ENCODE measurements around the gene PPIH. TPM values are rescaled to one million over a fixed set of nuclear protein-coding genes. Genes with fewer than 3 reads are reported as not detected.
"Not testable (repeated sequence)": the region's sequence is repeated elsewhere in the genome, so short reads cannot be mapped to it uniquely, and the experiment has no call there.

The PPIH gene
- total RNA-seq, 3 donors from 2014 or later = 97.4 to 122 (median 117) TPM

DNA sequence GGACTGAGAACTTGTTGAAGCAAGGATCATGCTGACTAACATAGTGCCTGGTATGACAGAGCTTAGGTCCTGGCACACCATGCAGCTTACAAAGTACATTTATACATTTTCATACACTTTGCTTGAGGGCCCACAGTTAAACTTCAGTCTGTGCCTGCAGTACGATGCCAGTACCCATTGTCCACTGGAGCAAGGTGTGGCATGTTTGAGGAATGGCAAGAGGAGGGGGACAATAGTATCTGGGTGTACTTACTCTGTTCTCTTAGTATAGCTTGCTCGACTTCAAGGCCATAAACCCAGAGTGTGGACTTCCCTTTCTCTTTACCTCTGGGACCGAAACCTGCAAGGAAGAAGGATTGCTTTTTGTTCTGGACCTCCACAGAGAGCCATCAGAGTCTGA is 17.2 kb downstream of the PPIH start:
- no peaks in the 10 kb centered on the region for H3K9me3 Mint-ChIP-seq
- H3K27me3 Mint-ChIP-seq (ENCODE audit: low read depth) = no peaks in the 10 kb centered on the region
- peaks cover 8% of the 10 kb centered on the region for H3K4me1 Mint-ChIP-seq (ENCODE audit: low read depth)
- H3K36me3 Mint-ChIP-seq (ENCODE audit: insufficient read depth) = peaks cover 22% of the 10 kb centered on the region
- no peak overlapping the region for H3K4me3 Mint-ChIP-seq
- DNase-seq = no peak
- no peak for ATAC-seq

DNA sequence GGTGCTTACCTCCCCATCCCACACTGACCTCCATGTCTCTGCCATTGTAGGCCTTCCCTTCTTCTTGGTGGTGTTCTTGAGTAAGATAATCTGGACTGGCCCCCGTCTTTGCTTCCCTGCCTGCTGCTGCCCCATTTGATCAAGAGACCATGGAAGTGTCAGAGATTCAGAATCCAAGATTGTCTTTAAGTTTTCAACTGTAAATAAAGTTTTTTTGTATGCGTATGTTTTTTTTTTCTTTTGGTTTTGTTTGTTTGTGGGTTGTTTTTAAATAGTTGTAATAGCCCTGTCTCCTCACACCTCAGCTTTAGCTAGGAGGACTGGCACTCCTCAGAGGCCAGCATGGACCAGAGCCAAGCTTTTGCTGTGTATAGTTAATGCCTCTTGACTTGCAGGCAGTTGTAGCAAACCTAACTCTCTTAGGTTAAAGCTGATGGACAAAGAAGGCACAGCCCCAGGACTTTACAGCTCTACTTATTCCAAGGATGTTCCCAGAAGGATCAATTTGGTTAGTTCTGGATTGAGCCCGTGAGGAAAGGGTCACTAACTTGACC is 18.4 kb downstream of the PPIH start:
- Mint-ChIP-seq H3K27me3 (ENCODE audit: low read depth) (no peaks in the 10 kb centered on the region), H3K4me1 (ENCODE audit: low read depth) (peaks cover 17% of the 10 kb centered on the region), H3K4me3 (no peak overlapping the region), H3K36me3 (ENCODE audit: insufficient read depth) (peaks cover 19% of the 10 kb centered on the region), H3K9me3 (no peaks in the 10 kb centered on the region)
- DNase-seq = no peak
- no peak for ATAC-seq

DNA sequence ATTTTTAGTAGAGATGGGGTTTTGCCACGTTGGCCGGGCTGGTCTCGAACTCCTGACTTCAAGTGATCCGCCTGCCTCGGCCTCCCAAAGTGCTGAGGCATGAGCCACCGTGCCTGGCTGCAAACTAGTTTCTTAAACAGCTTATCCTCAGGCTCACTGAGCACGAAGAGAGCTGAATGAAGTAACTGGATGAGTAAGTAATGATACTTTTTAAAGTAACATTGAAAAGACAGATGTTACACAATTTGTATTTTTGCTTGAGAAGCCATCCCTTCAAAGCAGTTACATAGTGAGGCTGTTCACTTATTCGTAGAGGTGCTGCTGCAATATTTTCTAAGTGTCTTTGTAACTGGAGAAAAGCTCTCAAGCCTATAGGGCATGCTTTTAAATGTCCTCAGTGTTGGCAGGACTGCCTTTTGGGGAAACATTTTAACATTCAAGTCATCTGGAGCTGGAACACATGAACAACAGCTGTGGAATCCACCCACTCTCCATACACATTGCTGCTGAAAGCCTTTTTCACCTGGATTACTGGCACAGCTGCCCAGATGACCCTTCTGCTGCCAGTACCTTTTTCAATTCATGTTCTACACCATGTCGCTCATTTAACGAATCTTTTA is 21.3 kb downstream of the PPIH start:
- Mint-ChIP-seq H3K27me3 (ENCODE audit: low read depth) (no peaks in the 10 kb centered on the region), H3K4me1 (ENCODE audit: low read depth) (peaks cover 22% of the 10 kb centered on the region), H3K4me3 (no peak overlapping the region), H3K9me3 (no peaks in the 10 kb centered on the region), H3K36me3 (ENCODE audit: insufficient read depth) (peaks cover 24% of the 10 kb centered on the region)
- ATAC-seq (no peak), DNase-seq (no peak)

DNA sequence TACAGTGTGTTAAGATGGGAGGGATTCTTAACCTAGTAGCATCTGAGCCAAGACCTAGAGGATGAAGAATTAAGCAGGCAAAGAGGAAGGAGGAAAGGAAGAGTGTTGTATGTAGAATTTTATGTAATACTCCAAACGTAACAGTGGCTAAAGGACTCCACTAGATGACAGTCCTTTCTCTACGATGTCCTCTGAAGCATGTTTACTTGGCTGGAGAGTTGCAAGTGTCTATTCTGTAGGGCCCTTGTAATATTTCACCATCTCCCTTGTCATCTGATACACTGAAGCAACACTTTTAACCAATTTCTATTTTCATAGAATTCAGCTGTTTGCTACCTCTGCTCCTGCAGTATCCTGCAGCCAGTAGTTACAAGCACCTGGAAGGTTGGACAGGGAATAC is 21.8 kb downstream of the PPIH start:
- H3K27me3 Mint-ChIP-seq (ENCODE audit: low read depth) = no peaks in the 10 kb centered on the region
- DNase-seq (no peak), ATAC-seq (no peak)
- peak overlapping the region; percentile 96 for H3K4me3 Mint-ChIP-seq
- H3K4me1 Mint-ChIP-seq (ENCODE audit: low read depth) = peaks cover 28% of the 10 kb centered on the region
- peaks cover 25% of the 10 kb centered on the region for H3K36me3 Mint-ChIP-seq (ENCODE audit: insufficient read depth)
- H3K9me3 Mint-ChIP-seq = no peaks in the 10 kb centered on the region

DNA sequence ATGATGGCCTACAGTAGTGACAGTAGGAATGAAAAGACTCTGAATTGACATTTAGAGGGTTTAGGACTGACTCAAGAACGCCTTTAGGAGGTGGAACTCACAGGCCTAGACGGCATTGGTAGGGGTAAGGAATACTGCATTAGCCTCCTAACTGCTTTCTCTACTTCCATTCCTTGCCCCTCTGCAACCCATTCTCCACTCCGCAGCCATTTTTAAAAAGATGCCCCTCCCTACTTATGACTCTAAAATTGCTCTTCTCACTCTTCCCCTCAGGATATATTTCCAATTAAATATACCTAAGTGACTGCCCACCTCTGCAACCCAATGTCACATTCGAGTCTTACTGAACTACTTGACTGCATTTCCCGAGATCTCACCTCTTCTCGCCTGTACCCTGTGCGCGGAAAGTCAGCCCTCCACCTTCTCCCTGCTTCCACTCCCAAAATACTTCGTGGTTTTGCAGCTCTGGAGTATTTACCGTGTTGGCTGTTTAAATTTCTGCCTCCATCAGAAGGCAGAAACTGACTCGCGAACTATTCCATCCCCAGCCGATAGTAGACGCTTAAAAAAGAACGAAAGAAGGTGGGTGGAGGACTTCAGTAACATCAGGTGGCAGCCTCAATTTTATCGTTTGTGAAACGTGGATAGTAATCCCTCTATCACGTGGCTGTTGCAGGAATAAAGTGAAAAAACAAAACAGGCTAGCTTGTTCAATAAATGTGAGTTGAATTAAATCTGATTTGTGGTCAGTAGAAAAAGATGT is 22.9 kb downstream of the PPIH start:
- ATAC-seq (no peak), DNase-seq (no peak)
- Mint-ChIP-seq H3K4me3 (peak overlapping the region; percentile 96), H3K36me3 (ENCODE audit: insufficient read depth) (peaks cover 26% of the 10 kb centered on the region), H3K4me1 (ENCODE audit: low read depth) (peaks cover 36% of the 10 kb centered on the region), H3K9me3 (no peaks in the 10 kb centered on the region), H3K27me3 (ENCODE audit: low read depth) (no peaks in the 10 kb centered on the region)

DNA sequence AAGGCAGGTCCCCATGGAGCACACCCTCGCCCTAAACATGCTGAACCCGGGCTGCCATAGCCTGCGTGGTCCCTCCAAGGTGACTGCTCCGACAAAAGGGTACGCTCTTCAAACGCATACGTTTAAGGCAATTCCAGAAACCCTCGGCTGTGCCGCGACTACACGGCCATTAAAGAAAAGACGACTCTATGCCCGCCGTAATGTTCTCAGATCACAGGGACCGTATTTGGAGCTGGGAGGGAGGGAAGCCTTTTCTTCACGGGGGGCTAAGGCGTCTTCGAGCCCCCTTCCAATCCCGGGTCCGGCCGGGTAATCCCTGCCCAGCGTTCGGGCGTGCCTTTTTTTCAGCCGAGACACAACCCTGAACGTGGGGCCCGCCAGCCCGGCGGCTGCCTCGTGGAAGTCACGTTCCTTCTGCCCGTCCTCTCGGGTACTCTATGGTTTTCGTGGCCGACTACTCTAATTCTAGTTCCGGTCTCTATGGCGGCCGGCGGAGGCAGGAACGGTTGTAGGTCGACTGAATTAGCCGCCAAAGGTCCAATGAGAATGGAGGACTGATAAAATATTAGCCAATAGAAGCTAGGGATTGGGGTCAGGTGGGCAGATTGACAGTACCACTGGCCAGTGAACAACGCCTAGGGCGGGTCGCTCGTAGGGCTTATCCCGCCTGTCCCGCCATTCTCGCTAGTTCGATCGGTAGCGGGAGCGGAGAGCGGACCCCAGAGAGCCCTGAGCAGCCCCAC is 23.7 kb downstream of the PPIH start, which contains the start of gene YBX1:
TSS of gene YBX1 (plus strand) at position 678 of the 743 bp plus-strand sequence. CDS start 148 bp downstream, outside the sequence.
- peak; percentile 94 for DNase-seq
- H3K36me3 Mint-ChIP-seq (ENCODE audit: insufficient read depth) = peaks cover 28% of the 10 kb centered on the region
- no peaks in the 10 kb centered on the region for H3K27me3 Mint-ChIP-seq (ENCODE audit: low read depth)
- peak within 1 kb of the TSS; percentile 96 for H3K4me3 Mint-ChIP-seq
- ATAC-seq = peak; percentile 92 to 93
- peaks cover 44% of the 10 kb centered on the region for H3K4me1 Mint-ChIP-seq (ENCODE audit: low read depth)
- no peaks in the 10 kb centered on the region for H3K9me3 Mint-ChIP-seq

DNA sequence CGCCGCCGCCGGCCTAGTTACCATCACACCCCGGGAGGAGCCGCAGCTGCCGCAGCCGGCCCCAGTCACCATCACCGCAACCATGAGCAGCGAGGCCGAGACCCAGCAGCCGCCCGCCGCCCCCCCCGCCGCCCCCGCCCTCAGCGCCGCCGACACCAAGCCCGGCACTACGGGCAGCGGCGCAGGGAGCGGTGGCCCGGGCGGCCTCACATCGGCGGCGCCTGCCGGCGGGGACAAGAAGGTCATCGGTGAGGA is 24.2 kb downstream of the PPIH start:
- H3K27me3 Mint-ChIP-seq (ENCODE audit: low read depth); H3K9me3 Mint-ChIP-seq; DNase-seq: not testable (repeated sequence)
- peaks cover 29% of the 10 kb centered on the region for H3K36me3 Mint-ChIP-seq (ENCODE audit: insufficient read depth)
- ATAC-seq = peak; percentile 22 to 23
- H3K4me1 Mint-ChIP-seq (ENCODE audit: low read depth) = peaks cover 49% of the 10 kb centered on the region
- peak overlapping the region; percentile 96 for H3K4me3 Mint-ChIP-seq

DNA sequence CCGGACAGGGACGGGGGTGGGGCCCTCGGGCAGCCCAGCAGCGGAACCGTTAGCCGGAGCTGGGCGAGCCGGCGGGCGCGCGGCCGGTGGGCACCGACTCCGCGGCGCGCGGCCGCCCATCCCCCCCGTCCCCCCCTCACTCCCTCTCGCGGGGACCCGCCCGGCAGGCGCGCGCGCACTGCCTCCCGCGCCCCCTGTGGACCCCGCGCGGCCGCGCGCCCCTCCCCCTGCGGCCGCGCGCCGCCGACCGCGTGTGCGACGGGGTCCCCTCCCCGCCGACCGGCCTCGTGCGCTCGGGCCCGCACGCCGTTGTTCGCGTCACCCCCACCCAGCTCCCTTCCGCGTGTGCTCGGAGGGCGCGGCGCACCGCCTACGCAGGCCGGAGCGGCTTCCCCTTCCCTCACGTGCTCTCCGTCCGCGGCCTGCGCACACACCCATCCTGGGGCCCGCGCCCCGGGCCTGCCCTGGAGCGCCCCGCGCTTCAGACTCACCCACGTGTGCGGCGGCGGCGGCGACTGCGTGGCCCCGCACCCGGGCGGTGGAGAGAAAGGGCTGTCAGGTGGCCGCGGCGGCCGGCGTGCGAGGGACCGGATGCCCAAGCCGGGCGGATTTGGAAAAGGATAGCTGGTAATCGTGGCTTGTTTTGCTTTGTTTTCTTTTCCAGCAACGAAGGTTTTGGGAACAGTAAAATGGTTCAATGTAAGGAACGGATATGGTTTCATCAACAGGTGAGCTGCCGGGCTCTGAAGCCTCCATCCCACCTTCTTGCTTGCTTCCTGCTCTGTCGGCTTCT is 24.7 kb downstream of the PPIH start:
- H3K4me3 Mint-ChIP-seq = peak overlapping the region; percentile 93
- DNase-seq (peak; percentile 59), ATAC-seq (peak; percentile 34 to 36)
- H3K4me1 Mint-ChIP-seq (ENCODE audit: low read depth) = peaks cover 54% of the 10 kb centered on the region
- H3K9me3 Mint-ChIP-seq = no peaks in the 10 kb centered on the region
- peaks cover 34% of the 10 kb centered on the region for H3K36me3 Mint-ChIP-seq (ENCODE audit: insufficient read depth)
- no peaks in the 10 kb centered on the region for H3K27me3 Mint-ChIP-seq (ENCODE audit: low read depth)

DNA sequence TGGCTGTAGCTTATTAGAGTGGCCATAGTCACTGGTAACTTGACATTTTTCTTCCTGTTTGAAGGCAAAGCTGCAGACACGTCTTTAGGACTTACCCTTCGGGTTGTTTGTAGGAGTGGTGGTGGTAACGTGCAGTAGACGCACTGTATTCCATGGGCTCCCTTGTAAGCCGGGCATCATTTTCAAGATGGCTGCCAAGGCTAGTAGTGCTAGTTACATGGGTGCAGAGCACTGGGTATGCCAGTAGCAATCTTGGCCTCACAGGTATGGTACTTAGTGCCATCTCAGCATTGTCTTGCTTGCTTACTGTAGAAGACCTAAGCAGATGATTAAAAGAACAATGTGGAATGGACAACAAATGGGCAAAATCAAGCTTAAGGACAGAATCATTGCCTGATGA is 25.9 kb downstream of the PPIH start:
- Mint-ChIP-seq H3K4me1 (ENCODE audit: low read depth) (peaks cover 65% of the 10 kb centered on the region), H3K36me3 (ENCODE audit: insufficient read depth) (peaks cover 41% of the 10 kb centered on the region), H3K27me3 (ENCODE audit: low read depth) (no peaks in the 10 kb centered on the region), H3K4me3 (peak overlapping the region; percentile 93), H3K9me3 (no peaks in the 10 kb centered on the region)
- DNase-seq (no peak), ATAC-seq (no peak)

DNA sequence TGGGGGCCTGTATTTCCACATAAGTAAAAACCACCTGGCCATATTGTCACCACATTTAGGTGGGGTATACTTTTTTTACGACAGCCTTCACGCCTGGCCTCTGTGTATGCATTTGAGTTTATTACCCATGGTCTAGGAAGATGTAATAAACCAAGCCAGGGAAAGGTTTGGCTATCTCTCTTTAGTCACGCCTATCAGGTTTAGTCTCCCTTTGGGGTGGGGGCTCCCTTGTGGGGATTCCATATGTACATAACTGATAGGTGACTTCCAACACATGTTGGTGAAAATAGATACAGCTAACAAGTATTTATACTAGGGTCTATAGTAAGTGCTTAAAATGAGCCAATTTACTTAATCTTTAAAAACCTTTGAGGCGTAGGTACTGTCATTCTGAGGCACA is 28.2 kb downstream of the PPIH start:
- ATAC-seq = no peak
- Mint-ChIP-seq H3K4me1 (ENCODE audit: low read depth) (peaks cover 71% of the 10 kb centered on the region), H3K36me3 (ENCODE audit: insufficient read depth) (peaks cover 45% of the 10 kb centered on the region)

DNA sequence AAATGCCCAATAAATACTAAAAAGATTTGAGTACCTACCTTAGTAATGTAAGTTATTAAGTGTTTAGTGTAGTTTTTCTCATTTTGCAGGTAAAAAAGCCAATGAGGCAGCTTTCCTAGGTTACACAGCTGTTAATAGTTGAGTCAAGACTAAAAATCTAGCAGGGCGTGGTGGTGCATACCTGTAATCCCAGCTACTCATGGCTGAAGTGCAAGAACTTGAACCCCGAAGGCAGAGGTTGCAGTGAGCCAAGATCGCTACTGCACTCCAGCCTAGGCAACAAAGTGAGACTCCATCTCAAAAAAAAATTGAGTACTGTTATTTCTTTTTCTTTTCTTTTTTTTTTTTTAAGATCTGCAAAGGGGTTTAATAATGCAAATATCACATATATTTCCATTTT is 31.7 kb downstream of the PPIH start:
- peak overlapping the region; percentile 50 for H3K4me3 Mint-ChIP-seq
- peaks cover 45% of the 10 kb centered on the region for H3K36me3 Mint-ChIP-seq (ENCODE audit: insufficient read depth)
- no peaks in the 10 kb centered on the region for H3K9me3 Mint-ChIP-seq
- ATAC-seq (no peak), DNase-seq (no peak)
- H3K27me3 Mint-ChIP-seq (ENCODE audit: low read depth) = no peaks in the 10 kb centered on the region
- peaks cover 92% of the 10 kb centered on the region for H3K4me1 Mint-ChIP-seq (ENCODE audit: low read depth)

More for the DNA sequence above, 28.2 kb downstream of the PPIH start:
- Mint-ChIP-seq H3K27me3 (ENCODE audit: low read depth) (no peaks in the 10 kb centered on the region), H3K4me3 (peak overlapping the region; percentile 93), H3K9me3 (no peaks in the 10 kb centered on the region)
- no peak for DNase-seq

DNA sequence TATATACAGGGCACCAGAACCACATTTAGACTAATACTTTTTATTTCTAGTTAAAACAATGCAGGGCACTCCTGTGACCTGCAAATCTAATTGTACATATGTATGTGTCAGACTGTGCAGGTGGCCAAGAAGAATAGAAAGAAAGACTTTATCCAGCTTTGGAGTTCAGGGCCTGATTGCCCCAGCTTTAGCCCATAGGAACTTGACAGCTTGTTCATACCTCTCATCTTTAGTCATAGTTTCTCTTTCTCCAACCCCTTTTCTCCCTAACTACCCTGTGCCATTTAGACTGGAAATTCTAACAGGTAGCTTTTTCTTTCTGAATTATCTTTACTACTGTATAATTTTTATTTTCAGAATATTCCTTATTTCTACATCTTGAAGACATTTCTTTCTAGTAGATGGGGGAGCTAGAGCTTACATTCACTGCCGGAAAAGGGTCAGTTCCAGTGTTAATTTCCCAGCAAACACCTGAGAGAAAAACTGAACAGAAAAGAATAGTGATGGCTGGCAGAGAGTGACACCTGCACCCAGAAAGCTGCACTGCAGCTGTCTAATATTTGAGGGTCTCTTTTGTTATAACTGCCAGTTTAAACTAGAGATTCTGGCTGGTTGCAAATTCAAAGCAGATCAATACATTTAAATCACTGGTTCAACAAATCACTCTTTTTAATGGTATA is 32.4 kb downstream of the PPIH start:
- peak; percentile 75 to 88 for ATAC-seq
- peaks cover 46% of the 10 kb centered on the region for H3K36me3 Mint-ChIP-seq (ENCODE audit: insufficient read depth)

DNA sequence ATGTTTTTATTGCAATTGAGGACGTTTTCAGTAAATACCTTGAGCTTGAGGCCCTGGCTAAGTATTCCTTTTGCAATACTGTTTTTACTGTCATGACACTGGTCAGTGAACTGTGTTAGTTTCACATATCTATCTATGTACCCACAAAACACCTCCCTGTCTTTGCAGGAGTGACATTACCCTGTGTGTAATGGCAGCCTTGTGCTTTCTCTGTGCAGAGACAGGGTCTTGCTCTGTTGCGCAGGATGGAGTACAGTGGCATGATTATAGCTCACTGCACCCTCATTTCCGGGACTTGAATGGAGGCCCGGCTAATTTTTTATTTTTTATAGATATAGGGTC is 32.9 kb downstream of the PPIH start:
- Mint-ChIP-seq H3K27me3 (ENCODE audit: low read depth) (no peaks in the 10 kb centered on the region), H3K4me3 (peak overlapping the region; percentile 37), H3K4me1 (ENCODE audit: low read depth) (peaks cover 89% of the 10 kb centered on the region), H3K9me3 (no peaks in the 10 kb centered on the region), H3K36me3 (ENCODE audit: insufficient read depth) (peaks cover 48% of the 10 kb centered on the region)
- ATAC-seq (peak in 1 of 2 donors; percentile 15), DNase-seq (no peak)

More for the DNA sequence above, 32.4 kb downstream of the PPIH start:
- no peak for DNase-seq
- Mint-ChIP-seq H3K4me3 (peak overlapping the region; percentile 37), H3K4me1 (ENCODE audit: low read depth) (peaks cover 91% of the 10 kb centered on the region), H3K27me3 (ENCODE audit: low read depth) (no peaks in the 10 kb centered on the region), H3K9me3 (no peaks in the 10 kb centered on the region)
